ENCODE results near the gene SERPINB1. TPM values are rescaled to one million over a fixed set of nuclear protein-coding genes. Genes with fewer than 3 reads are reported as not detected.

The SERPINB1 gene
- total and polyA plus RNA-seq, 2 experiments from 2014 or later: 5.6 to 6.5 TPM

GRCh38 chr6:2795956-2796355 is 45.7 kb downstream of the SERPINB1 start:
- Histone ChIP-seq H3K79me2 (replicated peaks; ENCODE audit: insufficient read depth) (peaks cover 5% of the 10 kb centered on the region; the same call in 1 of the 2 replicates), H3K27ac (ENCODE audit: low read depth) (no peak overlapping the region), H3K9me2 (ENCODE audit: insufficient read depth) (no peaks in the 10 kb centered on the region), H3K4me2 (no peak overlapping the region), H4K20me1 (replicated peaks; ENCODE audit: insufficient read depth) (no peaks in the 10 kb centered on the region), H3K4me1 (ENCODE audit: insufficient read depth) (no peaks in the 10 kb centered on the region), H2AFZ (no peak overlapping the region), H3K4me3 (no peak overlapping the region), H3F3A (replicated peaks; ENCODE audit: low read depth) (no peaks in the 10 kb centered on the region), H3K36me3 (ENCODE audit: insufficient read depth) (no peaks in the 10 kb centered on the region), H3K27me3 (ENCODE audit: insufficient read depth) (no peaks in the 10 kb centered on the region)
- H3K27me3 Mint-ChIP-seq (ENCODE audit: insufficient read depth, low read depth, poor library complexity): peaks cover 2% of the 10 kb centered on the region
- H3K4me1 Mint-ChIP-seq: peaks cover 25% of the 10 kb centered on the region
- H3K36me3 Mint-ChIP-seq (ENCODE audit: low read depth): no peaks in the 10 kb centered on the region
- H3K4me3 Mint-ChIP-seq: no peak overlapping the region
- no peak for TF ChIP-seq CREB1 (CRISPR knock-in tag; IDR thresholded peaks at IDR 0.05; ENCODE audit: low read depth)
- TF ChIP-seq ZNF114 (CRISPR knock-in tag; IDR thresholded peaks at IDR 0.05): no peak
- no peak for TF ChIP-seq REST (IDR thresholded peaks at IDR 0.05; ENCODE audit: unreplicated experiment)
- no peak for TF ChIP-seq JUNB (IDR thresholded peaks at IDR 0.05; ENCODE audit: unreplicated experiment)
- TF ChIP-seq ETS1 (IDR thresholded peaks at IDR 0.05): no peak
- no peak for TF ChIP-seq NANOG (IDR thresholded peaks at IDR 0.05; ENCODE audit: borderline replicate concordance)
- TF ChIP-seq ZNF331 (CRISPR knock-in tag; IDR thresholded peaks at IDR 0.05; ENCODE audit: low read depth): no peak
- ATAC-seq (no peak), DNase-seq (ENCODE audit: low spot score) (no peak)
- H3K9me3 Mint-ChIP-seq: no peaks in the 10 kb centered on the region
- peak overlapping the region; percentile 52; the same call in 1 of the 2 replicates for H3K27ac Mint-ChIP-seq

- ATAC-seq (no peak), DNase-seq (ENCODE audit: low spot score) (no peak)
- no peaks in the 10 kb centered on the region for H3K27me3 ChIP-seq (ENCODE audit: insufficient read depth)
- no peaks in the 10 kb centered on the region for H3K36me3 ChIP-seq (ENCODE audit: insufficient read depth)
- H3K4me1 ChIP-seq (ENCODE audit: insufficient read depth): peaks cover 1% of the 10 kb centered on the region; the same call in 1 of the 2 replicates
- H3K27ac Mint-ChIP-seq: no peak overlapping the region
- H3F3A ChIP-seq (replicated peaks; ENCODE audit: low read depth): no peaks in the 10 kb centered on the region
- H3K79me2 ChIP-seq (replicated peaks; ENCODE audit: insufficient read depth): peaks cover 5% of the 10 kb centered on the region; the same call in 1 of the 2 replicates
- H2AFZ ChIP-seq: no peak overlapping the region
- no peak overlapping the region for H3K4me3 Mint-ChIP-seq
- H3K4me2 ChIP-seq: no peak overlapping the region
- no peaks in the 10 kb centered on the region for H3K9me2 ChIP-seq (ENCODE audit: insufficient read depth)
- H4K20me1 ChIP-seq (replicated peaks; ENCODE audit: insufficient read depth): no peaks in the 10 kb centered on the region
- H3K4me3 ChIP-seq: no peak overlapping the region
- no peaks in the 10 kb centered on the region for H3K36me3 Mint-ChIP-seq (ENCODE audit: low read depth)
- peaks cover 2% of the 10 kb centered on the region for H3K27me3 Mint-ChIP-seq (ENCODE audit: insufficient read depth, low read depth, poor library complexity)
- no peak overlapping the region for H3K27ac ChIP-seq (ENCODE audit: low read depth)
- H3K4me1 Mint-ChIP-seq: peaks cover 32% of the 10 kb centered on the region
- H3K9me3 Mint-ChIP-seq: no peaks in the 10 kb centered on the region
- no peak for TF ChIP-seq ETS1 (IDR thresholded peaks at IDR 0.05)
- no peak for TF ChIP-seq REST (IDR thresholded peaks at IDR 0.05; ENCODE audit: unreplicated experiment)
Observed at GRCh38 chr6:2795162-2795561, 46.5 kb downstream of the SERPINB1 start.

Measured in GM23338 (cell line).